Esophagus muscularis mucosa (tissue), 4 donors: Measurements from ENCODE around the gene BCAS3. TPM values are rescaled to one million over a fixed set of nuclear protein-coding genes. Genes with fewer than 3 reads are reported as not detected.

Experiments
- DNase-seq: peaks from one replicate; pipeline ENCODE4 v3.0.0-alpha.2; 2017; ENCODE audit errors: extremely low spot score
- H3K27ac ChIP-seq, 4 donors: fragments of 200-600 bp; sonication (generic); replicated peaks in 1 of 4; 1 replicate in 3 of 4; 2 replicates in 1 of 4; pipeline ENCODE4 v1.5.1; 2016 to 2019; ENCODE audit warnings: mild to moderate bottlenecking in 1 of 4
- H3K27me3 ChIP-seq, 4 donors: fragments of 200-600 bp; sonication (generic); one replicate each; pipeline versions ENCODE4 v1.5.1 to v1.6.0; 2016 to 2019
- H3K36me3 ChIP-seq, 4 donors: fragments of 200-600 bp; sonication (generic); one replicate each; pipeline ENCODE4 v1.5.1; 2016 to 2019
- H3K4me1 ChIP-seq, 4 donors: fragments of 200-600 bp; sonication (generic); one replicate each; pipeline ENCODE4 v1.5.1; 2016 to 2019
- H3K4me3 ChIP-seq, 4 donors: fragments of 200-600 bp; sonication (generic); 1 replicate in 2 of 4; 2 replicates in 2 of 4; pipeline ENCODE4 v1.5.1; 2016 to 2019; ENCODE audit warnings: mild to moderate bottlenecking in 4 of 4, moderate library complexity in 1 of 4
- H3K9me3 ChIP-seq, 4 donors: fragments of 200-600 bp; sonication (generic); 1 replicate in 3 of 4; 2 replicates in 1 of 4; pipeline ENCODE4 v1.5.1; 2016 to 2019
- EP300 ChIP-seq: sonication (generic); formaldehyde crosslinking; IDR thresholded peaks from one replicate; pipeline ENCODE4 v1.6.1; 2017; ENCODE audit warnings: antibody characterized with exemption
- POLR2A ChIP-seq: fragments of 450-650 bp; IDR thresholded peaks from one replicate; pipeline ENCODE4 v1.6.1; 2017; ENCODE audit warnings: antibody characterized with exemption, moderate library complexity, mild to moderate bottlenecking, low read depth
- POLR2AphosphoS5 ChIP-seq, 2 donors: sonication (generic); formaldehyde crosslinking; IDR thresholded peaks; one replicate each; pipeline ENCODE4 v1.6.1; 2017; ENCODE audit warnings: antibody characterized with exemption in 2 of 2
- WGBS: methylation state at CpG from one replicate; pipeline ENCODE4 v1.1.5; 2018; 5-methylcytosine and 5-hydroxymethylcytosine counted together
- intact Hi-C: fragments of 100-400 bp; cut with DNase I; formaldehyde crosslinking; loops from one replicate; pipeline ENCODE4 v1.15.1; 2023
- total RNA-seq, 4 donors: library from RNA; depleted of rRNA; stranded (reverse); fragments of >200 nt; gene quantifications; one replicate each; pipeline versions ENCODE4 v1.1.0 to v1.2.1, GENCODE V29; 2016
- TF ChIP-seq, protein P1 (sequence below), 3 experiments: fragments of 200-600 bp in 2 of 3; fragments of 450-650 bp in 1 of 3; sonication (generic) in 2 of 3; IDR thresholded peaks; one replicate each; pipeline ENCODE4 v1.5.1; 2017 to 2019; ENCODE audit warnings: antibody characterized with exemption in 3 of 3, mild to moderate bottlenecking in 2 of 3, moderate library complexity in 1 of 3

BCAS3 gene
- total RNA-seq, 4 donors from 2014 or later, result 17.4 to 25.7 (median 19.5) TPM

DNA sequence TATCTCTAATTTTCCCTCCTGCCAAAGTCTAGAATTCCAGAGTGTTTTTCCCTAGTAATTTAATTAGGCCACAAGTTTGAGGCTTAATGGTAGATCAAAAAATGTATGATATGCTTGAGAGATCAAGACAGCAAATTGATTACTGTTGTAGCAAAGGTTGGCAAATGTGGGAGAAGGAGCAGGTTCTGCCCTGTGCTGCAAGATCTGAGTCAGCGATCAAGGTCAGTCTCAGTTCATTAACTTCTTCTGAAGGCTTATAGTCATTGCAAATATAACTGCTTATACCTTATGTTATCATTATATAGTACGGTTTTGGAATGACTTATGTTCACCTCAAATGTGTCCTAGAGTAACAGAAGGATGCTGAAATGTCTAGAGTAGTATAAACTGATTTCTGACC, 490.9 kb downstream of the BCAS3 start:
- H3K4me1 ChIP-seq, result no peaks in the 10 kb centered on the region
- 86% methylated on average over 2 of the region's 2 CpGs for WGBS
- no peak overlapping the region for H3K27ac ChIP-seq
- intact Hi-C loops, result no loop called here
- peaks cover 0 to 5% (median 0%) of the 10 kb centered on the region in 4 donors for H3K36me3 ChIP-seq
- no peaks in the 10 kb centered on the region for H3K27me3 ChIP-seq
- no peaks in the 10 kb centered on the region for H3K9me3 ChIP-seq
- H3K4me3 ChIP-seq, result no peak overlapping the region
- TF ChIP-seq POLR2A, result no peak
- TF ChIP-seq, protein P1, sequence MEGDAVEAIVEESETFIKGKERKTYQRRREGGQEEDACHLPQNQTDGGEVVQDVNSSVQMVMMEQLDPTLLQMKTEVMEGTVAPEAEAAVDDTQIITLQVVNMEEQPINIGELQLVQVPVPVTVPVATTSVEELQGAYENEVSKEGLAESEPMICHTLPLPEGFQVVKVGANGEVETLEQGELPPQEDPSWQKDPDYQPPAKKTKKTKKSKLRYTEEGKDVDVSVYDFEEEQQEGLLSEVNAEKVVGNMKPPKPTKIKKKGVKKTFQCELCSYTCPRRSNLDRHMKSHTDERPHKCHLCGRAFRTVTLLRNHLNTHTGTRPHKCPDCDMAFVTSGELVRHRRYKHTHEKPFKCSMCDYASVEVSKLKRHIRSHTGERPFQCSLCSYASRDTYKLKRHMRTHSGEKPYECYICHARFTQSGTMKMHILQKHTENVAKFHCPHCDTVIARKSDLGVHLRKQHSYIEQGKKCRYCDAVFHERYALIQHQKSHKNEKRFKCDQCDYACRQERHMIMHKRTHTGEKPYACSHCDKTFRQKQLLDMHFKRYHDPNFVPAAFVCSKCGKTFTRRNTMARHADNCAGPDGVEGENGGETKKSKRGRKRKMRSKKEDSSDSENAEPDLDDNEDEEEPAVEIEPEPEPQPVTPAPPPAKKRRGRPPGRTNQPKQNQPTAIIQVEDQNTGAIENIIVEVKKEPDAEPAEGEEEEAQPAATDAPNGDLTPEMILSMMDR (IDR thresholded peaks at IDR 0.05), result no peak
- no peak for TF ChIP-seq EP300
- TF ChIP-seq POLR2AphosphoS5 (IDR thresholded peaks at IDR 0.05), result no peak
- DNase-seq, result no peak

DNA sequence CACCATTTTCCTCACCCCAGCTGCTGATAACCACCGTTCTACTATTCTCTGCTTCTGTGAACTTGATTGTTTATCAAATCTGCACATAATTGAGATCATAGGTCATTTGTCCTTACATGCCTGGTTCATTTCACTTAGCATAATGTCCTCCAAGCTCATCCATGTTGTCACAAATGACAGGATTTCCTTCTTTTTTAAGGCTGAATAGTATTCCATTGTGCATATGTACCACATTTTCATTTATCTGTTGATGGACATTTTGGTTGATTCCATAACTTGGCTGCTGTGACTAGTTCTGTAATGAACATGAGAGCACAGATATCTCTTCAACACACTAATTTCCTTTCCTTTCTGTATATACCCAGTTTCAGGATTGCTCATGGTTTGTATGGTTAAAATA, 496.7 kb downstream of the BCAS3 start:
- H3K27me3 ChIP-seq, result no peaks in the 10 kb centered on the region
- H3K27ac ChIP-seq, result no peak overlapping the region
- no peaks in the 10 kb centered on the region for H3K9me3 ChIP-seq
- H3K36me3 ChIP-seq, result peaks cover 0 to 5% (median 0%) of the 10 kb centered on the region in 4 donors
- DNase-seq, result no peak
- intact Hi-C loops, result no loop called here
- H3K4me3 ChIP-seq, result no peak overlapping the region
- TF ChIP-seq EP300 (no peak), POLR2AphosphoS5 (IDR thresholded peaks at IDR 0.05) (no peak)
- TF ChIP-seq, protein P1 (IDR thresholded peaks at IDR 0.05), result no peak
- H3K4me1 ChIP-seq, result no peaks in the 10 kb centered on the region
- WGBS, result 82% methylated on average over 1 of the region's 1 CpG

DNA sequence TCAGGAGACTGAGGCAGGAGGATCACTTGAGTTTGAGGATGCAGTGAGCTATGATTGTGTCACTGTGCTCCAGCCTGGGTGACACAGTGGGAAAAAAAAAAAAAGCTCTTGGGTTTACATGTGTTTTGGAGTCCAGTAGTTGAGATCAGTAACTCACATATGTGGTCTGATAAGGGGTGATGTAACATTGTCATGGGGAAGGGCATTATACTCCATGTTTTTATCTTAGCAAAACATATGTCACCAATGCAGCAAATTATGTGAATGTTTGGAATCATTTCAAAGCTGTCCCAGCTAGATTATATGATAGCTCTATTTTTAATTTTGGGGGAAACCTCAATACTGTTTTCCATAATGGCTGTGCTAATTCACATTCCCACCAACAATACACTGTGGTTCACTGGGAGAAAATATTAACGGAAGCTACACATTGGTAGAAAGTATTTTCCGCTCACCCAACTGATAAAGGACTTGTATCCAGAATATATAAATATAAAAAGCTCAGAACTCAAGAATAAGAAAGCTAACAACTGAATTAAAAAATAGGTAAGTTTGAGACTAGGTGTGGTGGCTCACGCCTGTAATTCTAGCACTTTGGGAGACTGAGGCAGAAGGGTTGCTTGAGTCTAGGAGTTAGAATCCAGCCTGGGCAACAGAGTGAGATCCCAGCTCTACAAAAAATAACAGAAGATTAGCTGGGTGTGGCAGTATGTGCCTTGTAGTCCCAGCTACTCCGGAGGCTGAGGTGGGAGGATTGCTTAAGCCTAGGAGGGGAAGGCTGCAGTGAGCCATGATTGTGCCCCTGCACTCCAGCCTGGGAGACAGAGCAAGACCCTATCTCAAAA, 497.9 kb downstream of the BCAS3 start:
- WGBS, result 97% methylated on average over 4 of the region's 4 CpGs
- no peaks in the 10 kb centered on the region for H3K4me1 ChIP-seq
- H3K4me3 ChIP-seq, result no peak overlapping the region
- intact Hi-C loops, result no loop called here
- DNase-seq, result no peak
- H3K36me3 ChIP-seq, result no peaks in the 10 kb centered on the region
- H3K27ac ChIP-seq, result no peak overlapping the region
- no peaks in the 10 kb centered on the region for H3K9me3 ChIP-seq
- no peak for TF ChIP-seq POLR2AphosphoS5 (IDR thresholded peaks at IDR 0.05)
- TF ChIP-seq EP300, result no peak
- TF ChIP-seq, protein P1 (IDR thresholded peaks at IDR 0.05), result no peak
- no peak for TF ChIP-seq POLR2A
- no peaks in the 10 kb centered on the region for H3K27me3 ChIP-seq

DNA sequence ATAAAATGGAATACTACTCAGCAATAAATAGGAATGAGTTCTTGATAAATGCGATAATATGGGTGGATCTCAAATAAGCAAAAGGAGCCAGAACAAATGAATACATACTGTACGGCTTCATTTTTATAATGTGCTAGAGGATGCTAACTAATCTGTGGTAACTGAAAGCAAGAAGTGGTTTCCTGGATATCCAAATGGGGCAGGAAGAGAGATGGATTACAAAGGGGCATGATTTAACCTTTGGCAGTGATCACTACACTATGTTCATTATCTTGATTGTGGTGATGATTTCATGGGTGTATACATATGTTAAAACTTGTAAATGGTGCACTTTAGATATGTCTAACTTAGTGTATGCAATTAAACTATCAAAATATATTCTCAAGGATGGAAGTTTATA, 499.7 kb downstream of the BCAS3 start:
- H3K27me3 ChIP-seq, result no peaks in the 10 kb centered on the region
- no peak overlapping the region for H3K4me3 ChIP-seq
- H3K9me3 ChIP-seq, result no peaks in the 10 kb centered on the region
- H3K36me3 ChIP-seq, result no peaks in the 10 kb centered on the region
- intact Hi-C loops, result no loop called here
- WGBS, result 94% methylated on average over 2 of the region's 2 CpGs
- H3K27ac ChIP-seq, result no peak overlapping the region
- no peak for DNase-seq
- no peaks in the 10 kb centered on the region for H3K4me1 ChIP-seq
- TF ChIP-seq, protein P1 (IDR thresholded peaks at IDR 0.05), result no peak
- TF ChIP-seq EP300, result no peak
- TF ChIP-seq POLR2A, result no peak
- TF ChIP-seq POLR2AphosphoS5 (IDR thresholded peaks at IDR 0.05), result no peak
